K562 treated with DMSO at 1 percent for 12 hours (cell line): ENCODE measurements around the gene SCTR. TPM values are rescaled to one million over a fixed set of nuclear protein-coding genes. Genes with fewer than 3 reads are reported as not detected.

ENCODE experiments used
- total RNA-seq: library from RNA; unstranded; fragments of 300-600 nt; gene quantifications from 2 replicates; pipeline ENCODE4 v1.2.3, GENCODE V29; 2022; ENCODE audit not compliant: insufficient read depth

SCTR gene
- not detected in 2 replicates for total RNA-seq

DNA sequence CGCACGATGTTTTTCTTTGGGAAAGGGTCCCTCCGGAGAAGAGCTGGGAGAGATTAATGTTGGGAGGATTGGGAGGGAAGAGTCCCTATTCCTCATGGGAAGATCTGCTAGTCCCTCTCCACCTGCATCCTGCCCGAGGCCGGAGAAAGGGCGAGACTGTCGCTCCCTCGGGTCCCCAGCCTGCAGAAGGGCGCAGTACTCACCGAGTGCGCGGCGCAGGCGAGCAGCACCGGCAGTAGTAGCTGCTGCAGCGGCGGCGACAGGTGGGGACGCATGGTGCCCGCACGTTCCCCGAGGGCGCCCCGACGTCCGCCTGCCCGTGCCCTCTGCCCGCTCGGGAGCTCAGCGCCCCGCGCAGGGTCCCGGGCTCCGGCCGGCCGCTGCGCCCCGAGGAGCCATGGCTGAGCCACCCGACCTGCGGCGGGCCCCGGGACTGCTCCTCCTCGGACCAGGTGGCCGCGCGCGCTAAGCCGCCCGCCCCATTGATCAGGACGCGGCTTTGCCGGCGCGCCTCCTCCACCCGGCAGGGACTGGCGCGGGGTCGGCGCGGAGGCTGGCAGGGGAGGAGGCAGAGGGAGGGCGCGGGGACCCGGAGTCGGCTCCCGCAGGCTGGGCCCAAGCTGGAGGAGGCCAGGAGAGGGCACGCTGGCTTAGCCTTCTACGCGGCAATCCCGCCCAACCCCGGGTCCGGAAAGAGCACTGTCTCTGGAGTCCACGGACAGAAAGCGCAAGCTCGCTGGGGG is at the start of gene SCTR:
TSS of gene SCTR (minus strand) at position 532 of the 743 bp plus-strand sequence. CDS start at position 275, 257 bp downstream.

GRCh38 chr2:119544075-119544938 is 20.0 kb upstream of the SCTR start, which contains the start of gene CFAP221:
TSS of gene CFAP221 (plus strand) at chr2:119544449. CDS start at chr2:119546132, 1,683 bp downstream.

DNA sequence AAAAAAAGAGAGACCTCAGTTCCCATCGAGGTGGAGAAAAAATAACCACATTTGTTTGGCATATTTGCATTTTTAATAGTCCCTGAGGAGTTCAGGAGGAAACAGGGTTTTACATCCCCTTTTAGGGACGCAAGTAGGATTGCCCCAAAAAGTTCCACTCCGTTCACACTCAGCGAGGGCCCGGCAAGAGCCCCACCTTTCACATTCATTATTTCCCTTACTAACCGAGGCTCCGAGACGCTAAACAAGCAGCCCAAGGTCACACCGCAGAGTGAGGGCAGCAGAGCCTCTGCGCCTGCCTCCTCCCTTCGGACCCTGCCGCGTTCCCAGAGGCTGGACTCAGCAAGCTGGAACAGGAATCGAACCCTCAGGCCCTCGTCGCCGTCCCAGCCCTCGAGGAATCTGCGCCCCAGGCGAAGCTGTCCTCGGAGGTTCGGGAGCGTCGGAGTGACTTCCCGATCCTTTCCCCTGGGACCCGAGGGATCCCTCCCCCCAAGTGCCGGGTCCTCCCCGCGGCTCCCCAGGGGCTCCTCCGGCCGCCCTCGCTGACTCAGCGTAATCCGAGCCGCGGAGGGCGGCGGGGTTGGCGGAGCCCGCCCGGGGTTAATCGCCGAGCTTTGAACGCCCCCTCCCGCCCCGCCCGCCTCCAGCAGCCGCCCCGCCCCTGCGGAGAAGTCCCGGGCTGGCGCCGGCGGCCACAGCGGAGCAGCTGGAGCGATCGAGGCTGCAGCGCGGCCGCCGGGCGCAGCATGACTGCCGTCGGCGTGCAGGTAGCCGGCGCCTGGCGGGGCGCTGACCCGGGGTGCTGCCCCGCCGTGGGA is 92.9 kb downstream of the SCTR start, which contains the start of gene TMEM37:
TSS of gene TMEM37 (plus strand) at position 700 of the 821 bp plus-strand sequence. CDS start at position 750, 50 bp downstream.

Other genes with a start within 250 kb of the SCTR start
- 5.8 and 6.0 TPM in 2 replicates for gene C2orf76, start 157.6 kb downstream of the SCTR start, total RNA-seq
- gene DBI, start 157.5 kb downstream of the SCTR start, total RNA-seq = 71.1 and 95.5 TPM in 2 replicates
- 0.67 TPM in 1 of 2 replicates, not detected in the other for gene TMEM37, start 92.6 kb downstream of the SCTR start, total RNA-seq
- gene CFAP221, start 20.0 kb upstream of the SCTR start, total RNA-seq = not detected in 2 replicates
- gene TMEM177, start 154.7 kb upstream of the SCTR start, total RNA-seq = 6.4 and 14.1 TPM in 2 replicates
- gene PTPN4, start 235.4 kb upstream of the SCTR start, total RNA-seq = 5.3 and 22.0 TPM in 2 replicates